Measurements from ENCODE around the gene EGFLAM. TPM values are rescaled to one million over a fixed set of nuclear protein-coding genes. Genes with fewer than 3 reads are reported as not detected.

The EGFLAM gene
- total and polyA plus RNA-seq, 10 of the 15 experiments (the other 5 are each of a cell fraction or from before 2014, with no cell fraction given) = 0.37 TPM; not detected in 9

- TF ChIP-seq HDAC2 (IDR thresholded peaks at IDR 0.05) (no peak), EGR1 (IDR thresholded peaks at IDR 0.05; ENCODE audit: borderline replicate concordance in 1 of 2, low read depth in 2 of 2, low read length in 2 of 2) (no peak), ZNF207 (IDR thresholded peaks at IDR 0.05; ENCODE audit: borderline replicate concordance) (no peak), NFXL1 (IDR thresholded peaks at IDR 0.05; ENCODE audit: borderline replicate concordance) (no peak)
- TF ChIP-seq, protein P1, sequence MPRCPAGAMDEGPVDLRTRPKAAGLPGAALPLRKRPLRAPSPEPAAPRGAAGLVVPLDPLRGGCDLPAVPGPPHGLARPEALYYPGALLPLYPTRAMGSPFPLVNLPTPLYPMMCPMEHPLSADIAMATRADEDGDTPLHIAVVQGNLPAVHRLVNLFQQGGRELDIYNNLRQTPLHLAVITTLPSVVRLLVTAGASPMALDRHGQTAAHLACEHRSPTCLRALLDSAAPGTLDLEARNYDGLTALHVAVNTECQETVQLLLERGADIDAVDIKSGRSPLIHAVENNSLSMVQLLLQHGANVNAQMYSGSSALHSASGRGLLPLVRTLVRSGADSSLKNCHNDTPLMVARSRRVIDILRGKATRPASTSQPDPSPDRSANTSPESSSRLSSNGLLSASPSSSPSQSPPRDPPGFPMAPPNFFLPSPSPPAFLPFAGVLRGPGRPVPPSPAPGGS (IDR thresholded peaks at IDR 0.05; ENCODE audit: borderline replicate concordance, insufficient read depth, low read depth, low read length, poor library complexity, severe bottlenecking) = no peak
Measured at GRCh38 chr5:38420246-38420645, 161.9 kb downstream of the EGFLAM start (continued).

- POLR2A ChIA-PET = no interaction called here
- CTCF ChIA-PET = interaction anchor here (0.6 to 3.7 kb wide), 23 partner anchors 10 to 660 kb away, joined by 3 to 55 read pairs (median 4); no protein-coding TSS in a partner anchor
- intact Hi-C loops (cut with micrococcal nuclease; ENCODE audit: unreplicated experiment) = loop anchor here (1.0 kb wide), 1 partner anchor 388 kb away; no protein-coding TSS in a partner anchor
- Histone ChIP-seq H3K4me1 (ENCODE audit: control insufficient read depth, insufficient read depth, low read length) (no peaks in the 10 kb centered on the region), H3K9ac (ENCODE audit: control insufficient read depth, insufficient read depth, low read length) (no peak overlapping the region), H3K27ac (ENCODE audit: control insufficient read depth, insufficient read depth) (no peak overlapping the region), H3K4me3 (no peak overlapping the region), H2AFZ (ENCODE audit: control insufficient read depth, low read depth, low read length) (no peak overlapping the region), H3K4me2 (ENCODE audit: control insufficient read depth, insufficient read depth) (no peak overlapping the region), H3K9me3 (replicated peaks; ENCODE audit: control insufficient read depth, insufficient read depth, low read length) (no peaks in the 10 kb centered on the region), H3K36me3 (ENCODE audit: control insufficient read depth in 2 of 2, insufficient read depth in 2 of 2, low read length in 1 of 2) (no peaks in the 10 kb centered on the region), H3K27me3 (replicated peaks in 1 of 2; ENCODE audit: control insufficient read depth in 2 of 2, insufficient read depth in 2 of 2, low read length in 1 of 2) (no peaks in the 10 kb centered on the region), H3K79me2 (ENCODE audit: control insufficient read depth, insufficient read depth, low read length) (no peaks in the 10 kb centered on the region), H4K20me1 (ENCODE audit: control insufficient read depth, insufficient read depth) (no peaks in the 10 kb centered on the region)
- no peak for DNase-seq (ENCODE audit: low read depth, low spot score)
- no TSS peak for BruUV-seq (replicated peaks)
- peak; percentile 54 for FAIRE-seq
- peak; percentile 77 for ATAC-seq
- RAD21 ChIA-PET (ENCODE audit: unreplicated experiment) = interaction anchor here (1.0 to 1.9 kb wide), 6 partner anchors 10 to 501 kb away, joined by 3 to 14 read pairs (median 5); no protein-coding TSS in a partner anchor
- SMC1A ChIA-PET (ENCODE audit: uncharacterized antibody, unreplicated experiment) = interaction anchor here (0.7 to 3.5 kb wide), 7 partner anchors 10 to 393 kb away, joined by 3 to 23 read pairs (median 4); no protein-coding TSS in a partner anchor
- in situ Hi-C loops (cut with MboI) = no loop called here
- 9% methylated on average over 6 of the region's 6 CpGs for WGBS (ENCODE audit: insufficient coverage, insufficient replicate concordance, low lambda C conversion rate, missing lambda C conversion rate)
- TF ChIP-seq RAD21 (IDR thresholded peaks at IDR 0.05; ENCODE audit: insufficient read depth, low read depth, low read length) = peak; percentile 42
- TF ChIP-seq IKZF1 (conservative IDR thresholded peaks at IDR 0.05) = no peak
- no peak for TF ChIP-seq IRF3 (IDR thresholded peaks at IDR 0.05)
- TF ChIP-seq SKIL (IDR thresholded peaks at IDR 0.05; ENCODE audit: low read depth, poor library complexity, severe bottlenecking) = no peak
- TF ChIP-seq, protein P2, sequence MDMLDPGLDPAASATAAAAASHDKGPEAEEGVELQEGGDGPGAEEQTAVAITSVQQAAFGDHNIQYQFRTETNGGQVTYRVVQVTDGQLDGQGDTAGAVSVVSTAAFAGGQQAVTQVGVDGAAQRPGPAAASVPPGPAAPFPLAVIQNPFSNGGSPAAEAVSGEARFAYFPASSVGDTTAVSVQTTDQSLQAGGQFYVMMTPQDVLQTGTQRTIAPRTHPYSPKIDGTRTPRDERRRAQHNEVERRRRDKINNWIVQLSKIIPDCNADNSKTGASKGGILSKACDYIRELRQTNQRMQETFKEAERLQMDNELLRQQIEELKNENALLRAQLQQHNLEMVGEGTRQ (IDR thresholded peaks at IDR 0.05; ENCODE audit: borderline replicate concordance, low read depth, low read length) = no peak
- no peak for TF ChIP-seq MEF2B (IDR thresholded peaks at IDR 0.05; ENCODE audit: partially characterized antibody, poor library complexity, severe bottlenecking)
- TF ChIP-seq POU2F2 (IDR thresholded peaks at IDR 0.05; ENCODE audit: borderline replicate concordance, low read depth, low read length) = no peak
- TF ChIP-seq TBL1XR1 (IDR thresholded peaks at IDR 0.05; ENCODE audit: low read depth, low read length) = no peak
- peak; percentile 41; the same call in 1 of the 2 replicates for TF ChIP-seq SMC3 (IDR thresholded peaks at IDR 0.05; ENCODE audit: borderline replicate concordance, low read length)
- TF ChIP-seq SPI1 (IDR thresholded peaks at IDR 0.05; ENCODE audit: borderline replicate concordance, insufficient read depth, low read depth, low read length) = no peak
Measured at GRCh38 chr5:38420691-38421390, 162.5 kb downstream of the EGFLAM start.

Measured in GM12878 (cell line).